Measurements from ENCODE around the gene CCDC13.

Gene CCDC13

GRCh38 chr3:42739401-42740158 is 33.5 kb downstream of the CCDC13 start:
- no peaks in the 10 kb centered on the region for H3K9me3 Mint-ChIP-seq
- H3K4me1 Mint-ChIP-seq (ENCODE audit: low read depth) = peaks cover 2% of the 10 kb centered on the region
- no peaks in the 10 kb centered on the region for H3K36me3 Mint-ChIP-seq (ENCODE audit: low read depth)
- H3K4me3 Mint-ChIP-seq = no peak overlapping the region
- H3K27me3 Mint-ChIP-seq = no peaks in the 10 kb centered on the region
- no peak for DNase-seq
- H3K27ac Mint-ChIP-seq = no peak overlapping the region

- Mint-ChIP-seq H3K27me3 (no peaks in the 10 kb centered on the region), H3K9me3 (no peaks in the 10 kb centered on the region), H3K4me1 (ENCODE audit: low read depth) (no peaks in the 10 kb centered on the region), H3K27ac (no peak overlapping the region), H3K36me3 (ENCODE audit: low read depth) (no peaks in the 10 kb centered on the region), H3K4me3 (no peak overlapping the region)
- no peak for DNase-seq
Observed at GRCh38 chr3:42736531-42736930, 36.5 kb downstream of the CCDC13 start.

GRCh38 chr3:42736081-42736480 is 37.0 kb downstream of the CCDC13 start:
- Mint-ChIP-seq H3K36me3 (ENCODE audit: low read depth) (no peaks in the 10 kb centered on the region), H3K27ac (no peak overlapping the region), H3K4me3 (no peak overlapping the region), H3K9me3 (no peaks in the 10 kb centered on the region), H3K27me3 (no peaks in the 10 kb centered on the region), H3K4me1 (ENCODE audit: low read depth) (no peaks in the 10 kb centered on the region)
- no peak for DNase-seq

GRCh38 chr3:42735615-42736014 is 37.4 kb downstream of the CCDC13 start:
- Mint-ChIP-seq H3K36me3 (ENCODE audit: low read depth) (no peaks in the 10 kb centered on the region), H3K9me3 (no peaks in the 10 kb centered on the region), H3K27ac (no peak overlapping the region), H3K27me3 (no peaks in the 10 kb centered on the region), H3K4me3 (no peak overlapping the region), H3K4me1 (ENCODE audit: low read depth) (no peaks in the 10 kb centered on the region)
- DNase-seq = no peak

GRCh38 chr3:42735019-42735418 is 38.0 kb downstream of the CCDC13 start:
- no peak overlapping the region for H3K27ac Mint-ChIP-seq
- no peaks in the 10 kb centered on the region for H3K27me3 Mint-ChIP-seq
- H3K4me3 Mint-ChIP-seq = no peak overlapping the region
- H3K4me1 Mint-ChIP-seq (ENCODE audit: low read depth) = no peaks in the 10 kb centered on the region
- no peaks in the 10 kb centered on the region for H3K36me3 Mint-ChIP-seq (ENCODE audit: low read depth)
- H3K9me3 Mint-ChIP-seq = no peaks in the 10 kb centered on the region
- no peak for DNase-seq

GRCh38 chr3:42734263-42734860 is 38.7 kb downstream of the CCDC13 start:
- H3K27ac Mint-ChIP-seq = no peak overlapping the region
- H3K36me3 Mint-ChIP-seq (ENCODE audit: low read depth) = no peaks in the 10 kb centered on the region
- no peak overlapping the region for H3K4me3 Mint-ChIP-seq
- no peaks in the 10 kb centered on the region for H3K27me3 Mint-ChIP-seq
- DNase-seq = no peak
- no peaks in the 10 kb centered on the region for H3K4me1 Mint-ChIP-seq (ENCODE audit: low read depth)
- H3K9me3 Mint-ChIP-seq = no peaks in the 10 kb centered on the region

- H3K4me3 Mint-ChIP-seq = no peak overlapping the region
- no peak overlapping the region for H3K27ac Mint-ChIP-seq
- no peak for DNase-seq
- H3K9me3 Mint-ChIP-seq = no peaks in the 10 kb centered on the region
- H3K36me3 Mint-ChIP-seq (ENCODE audit: low read depth) = no peaks in the 10 kb centered on the region
- no peaks in the 10 kb centered on the region for H3K27me3 Mint-ChIP-seq
- no peaks in the 10 kb centered on the region for H3K4me1 Mint-ChIP-seq (ENCODE audit: low read depth)
Observed at GRCh38 chr3:42733501-42734262, 39.4 kb downstream of the CCDC13 start.

GRCh38 chr3:42732829-42733459 is 40.1 kb downstream of the CCDC13 start:
- no peak for DNase-seq
- H3K27me3 Mint-ChIP-seq = no peaks in the 10 kb centered on the region
- no peak overlapping the region for H3K27ac Mint-ChIP-seq
- no peaks in the 10 kb centered on the region for H3K9me3 Mint-ChIP-seq
- no peaks in the 10 kb centered on the region for H3K4me1 Mint-ChIP-seq (ENCODE audit: low read depth)
- H3K36me3 Mint-ChIP-seq (ENCODE audit: low read depth) = no peaks in the 10 kb centered on the region
- H3K4me3 Mint-ChIP-seq = no peak overlapping the region

- no peak overlapping the region for H3K27ac Mint-ChIP-seq
- no peaks in the 10 kb centered on the region for H3K4me1 Mint-ChIP-seq (ENCODE audit: low read depth)
- H3K36me3 Mint-ChIP-seq (ENCODE audit: low read depth) = no peaks in the 10 kb centered on the region
Observed at GRCh38 chr3:42732196-42732828, 40.7 kb downstream of the CCDC13 start.

GRCh38 chr3:42731476-42732195 is 41.4 kb downstream of the CCDC13 start:
- no peak for DNase-seq
- H3K4me3 Mint-ChIP-seq = no peak overlapping the region
- H3K9me3 Mint-ChIP-seq = no peaks in the 10 kb centered on the region
- H3K4me1 Mint-ChIP-seq (ENCODE audit: low read depth) = no peaks in the 10 kb centered on the region
- H3K36me3 Mint-ChIP-seq (ENCODE audit: low read depth) = no peaks in the 10 kb centered on the region
- no peaks in the 10 kb centered on the region for H3K27me3 Mint-ChIP-seq
- no peak overlapping the region for H3K27ac Mint-ChIP-seq

More at GRCh38 chr3:42732196-42732828, 40.7 kb downstream of the CCDC13 start:
- H3K9me3 Mint-ChIP-seq = no peaks in the 10 kb centered on the region
- DNase-seq = no peak
- no peak overlapping the region for H3K4me3 Mint-ChIP-seq
- no peaks in the 10 kb centered on the region for H3K27me3 Mint-ChIP-seq

- Mint-ChIP-seq H3K4me1 (ENCODE audit: low read depth) (no peaks in the 10 kb centered on the region), H3K27ac (no peak overlapping the region), H3K27me3 (no peaks in the 10 kb centered on the region), H3K4me3 (no peak overlapping the region), H3K36me3 (ENCODE audit: low read depth) (no peaks in the 10 kb centered on the region), H3K9me3 (no peaks in the 10 kb centered on the region)
- DNase-seq = no peak
Observed at GRCh38 chr3:42730706-42731420, 42.2 kb downstream of the CCDC13 start.

GRCh38 chr3:42730294-42730693 is 42.8 kb downstream of the CCDC13 start:
- H3K27ac Mint-ChIP-seq = no peak overlapping the region
- H3K4me3 Mint-ChIP-seq = no peak overlapping the region
- no peaks in the 10 kb centered on the region for H3K9me3 Mint-ChIP-seq
- DNase-seq = no peak
- no peaks in the 10 kb centered on the region for H3K36me3 Mint-ChIP-seq (ENCODE audit: low read depth)
- no peaks in the 10 kb centered on the region for H3K4me1 Mint-ChIP-seq (ENCODE audit: low read depth)
- no peaks in the 10 kb centered on the region for H3K27me3 Mint-ChIP-seq

- Mint-ChIP-seq H3K4me1 (ENCODE audit: low read depth) (no peaks in the 10 kb centered on the region), H3K9me3 (no peaks in the 10 kb centered on the region), H3K27ac (no peak overlapping the region), H3K36me3 (ENCODE audit: low read depth) (no peaks in the 10 kb centered on the region), H3K27me3 (no peaks in the 10 kb centered on the region), H3K4me3 (no peak overlapping the region)
- no peak for DNase-seq
Observed at GRCh38 chr3:42729404-42730145, 43.5 kb downstream of the CCDC13 start.

Measured in activated T-cell treated with anti-CD3 and anti-CD28 coated beads, Interleukin-2, amount 50 U/mL, for 24 hours (primary cell).